GM12873 (cell line): ENCODE measurements around the gene PARP8.

Experiments used
- TF ChIP-seq, protein P1 (sequence below): IDR thresholded peaks from 2 replicates; pipeline ENCODE4 v1.5.1; 2012; ENCODE audit warnings: low read depth, mild to moderate bottlenecking, moderate library complexity, low read length, control low read depth; ENCODE audit not compliant: insufficient read depth; ENCODE audit errors: missing control alignments

The PARP8 gene

DNA sequence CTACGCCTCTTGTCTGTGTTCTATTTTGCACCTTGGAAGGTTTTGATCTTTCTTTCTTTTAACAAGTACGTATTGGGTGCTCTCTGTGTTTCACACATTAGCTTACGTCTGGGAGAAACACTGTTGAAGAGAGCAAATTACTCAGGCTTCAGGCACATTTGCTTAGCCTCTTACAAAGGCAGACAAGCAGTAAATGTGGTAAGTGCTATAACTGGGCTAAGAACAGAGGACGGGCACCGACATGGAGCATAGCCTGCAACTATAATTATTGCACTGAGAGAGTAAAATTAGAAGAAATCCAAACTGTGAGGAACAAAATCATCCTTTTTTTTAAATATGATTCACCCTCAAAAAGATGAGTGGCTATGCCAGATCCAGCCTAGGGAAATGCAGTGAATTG lies 9.4 kb upstream of the PARP8 start:
- TF ChIP-seq, protein P1, sequence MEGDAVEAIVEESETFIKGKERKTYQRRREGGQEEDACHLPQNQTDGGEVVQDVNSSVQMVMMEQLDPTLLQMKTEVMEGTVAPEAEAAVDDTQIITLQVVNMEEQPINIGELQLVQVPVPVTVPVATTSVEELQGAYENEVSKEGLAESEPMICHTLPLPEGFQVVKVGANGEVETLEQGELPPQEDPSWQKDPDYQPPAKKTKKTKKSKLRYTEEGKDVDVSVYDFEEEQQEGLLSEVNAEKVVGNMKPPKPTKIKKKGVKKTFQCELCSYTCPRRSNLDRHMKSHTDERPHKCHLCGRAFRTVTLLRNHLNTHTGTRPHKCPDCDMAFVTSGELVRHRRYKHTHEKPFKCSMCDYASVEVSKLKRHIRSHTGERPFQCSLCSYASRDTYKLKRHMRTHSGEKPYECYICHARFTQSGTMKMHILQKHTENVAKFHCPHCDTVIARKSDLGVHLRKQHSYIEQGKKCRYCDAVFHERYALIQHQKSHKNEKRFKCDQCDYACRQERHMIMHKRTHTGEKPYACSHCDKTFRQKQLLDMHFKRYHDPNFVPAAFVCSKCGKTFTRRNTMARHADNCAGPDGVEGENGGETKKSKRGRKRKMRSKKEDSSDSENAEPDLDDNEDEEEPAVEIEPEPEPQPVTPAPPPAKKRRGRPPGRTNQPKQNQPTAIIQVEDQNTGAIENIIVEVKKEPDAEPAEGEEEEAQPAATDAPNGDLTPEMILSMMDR = no peak

GRCh38 chr5:50658246-50658645 lies 8.2 kb upstream of the PARP8 start:
- TF ChIP-seq, protein P1 = no peak

GRCh38 chr5:50663636-50664035 lies 2.8 kb upstream of the PARP8 start:
- TF ChIP-seq, protein P1 = no peak

GRCh38 chr5:50665091-50665490 lies 1.3 kb upstream of the PARP8 start:
- TF ChIP-seq, protein P1 = no peak

- TF ChIP-seq, protein P1 = no peak
These were observed 701 bp downstream of the PARP8 start for GRCh38 chr5:50667023-50667652.

- TF ChIP-seq, protein P1 = no peak
These were observed 1.5 kb downstream of the PARP8 start for GRCh38 chr5:50667653-50668595.

DNA sequence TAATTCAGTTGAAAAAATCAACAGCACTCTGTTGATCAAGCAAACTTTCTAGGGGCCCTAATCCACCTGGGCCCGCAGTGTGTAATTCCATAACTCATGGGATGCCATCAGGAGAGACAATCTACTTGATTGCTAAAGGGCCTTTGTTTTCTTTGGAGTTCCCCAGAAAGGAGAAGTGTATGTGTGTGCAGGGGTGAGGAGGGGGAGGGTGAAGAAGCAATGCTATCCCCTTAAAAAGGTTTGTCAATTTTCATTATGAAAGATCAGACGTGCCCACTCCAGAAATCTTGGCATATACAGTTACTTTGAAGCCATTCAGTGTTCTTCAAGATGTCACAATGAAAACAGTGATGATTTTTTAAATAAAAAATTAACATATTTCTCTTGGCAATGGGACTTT lies 6.2 kb downstream of the PARP8 start:
- TF ChIP-seq, protein P1 = no peak
